DND-41 (cell line): ENCODE data around the gene METTL21A.

Source experiments
- ATAC-seq: fragments of 200-7000 bp; cut with Tn5 transposase; 3 replicates; pipeline ENCODE4 v1.9.1; 2021; ENCODE audit warnings: low read depth; ENCODE audit not compliant: insufficient read depth
- DNase-seq: peaks from one replicate; pipeline ENCODE4 v3.0.0-alpha.2; 2020
- H2AFZ ChIP-seq: 2 replicates; pipeline ENCODE4 v1.6.0; 2012; ENCODE audit warnings: low read depth, low read length
- H3K27ac ChIP-seq: 2 replicates; pipeline ENCODE4 v1.5.1; 2012; ENCODE audit warnings: low read length, inconsistent platforms
- H3K27me3 ChIP-seq: fragments of 200-600 bp; sonication (generic); 2 replicates; pipeline ENCODE4 v1.6.0; 2012; ENCODE audit warnings: low read length, mild to moderate bottlenecking, inconsistent platforms; ENCODE audit not compliant: insufficient read depth, poor library complexity
- H3K36me3 ChIP-seq: 2 replicates; pipeline ENCODE4 v1.5.1; 2012; ENCODE audit warnings: low read length, inconsistent platforms; ENCODE audit not compliant: insufficient read depth
- H3K4me1 ChIP-seq: 2 replicates; pipeline ENCODE4 v1.5.1; 2012; ENCODE audit warnings: mild to moderate bottlenecking, low read length; ENCODE audit not compliant: insufficient read depth
- H3K4me2 ChIP-seq: 2 replicates; pipeline ENCODE4 v1.6.0; 2012; ENCODE audit warnings: mild to moderate bottlenecking, moderate library complexity, low read length, inconsistent platforms; ENCODE audit not compliant: insufficient read depth
- H3K4me3 ChIP-seq, 2 experiments: fragments of 200-600 bp in 1 of 2; shearing (Covaris generic) in 1 of 2; 2 replicates each; pipeline ENCODE4 v1.5.1; 2012 to 2016; ENCODE audit warnings: inconsistent platforms in 2 of 2, low read length in 2 of 2, mild to moderate bottlenecking in 2 of 2, low read depth in 1 of 2, moderate library complexity in 1 of 2
- H3K79me2 ChIP-seq: 2 replicates; pipeline ENCODE4 v1.6.0; 2012; ENCODE audit warnings: low read length, inconsistent platforms; ENCODE audit not compliant: insufficient read depth
- H3K9ac ChIP-seq: 2 replicates; pipeline ENCODE4 v1.6.0; 2012; ENCODE audit warnings: low read depth, mild to moderate bottlenecking, inconsistent platforms, low read length, moderate library complexity
- H3K9me3 ChIP-seq: 2 replicates; pipeline ENCODE4 v1.5.1; 2012; ENCODE audit warnings: low read length, moderate library complexity, mild to moderate bottlenecking, inconsistent platforms; ENCODE audit not compliant: insufficient read depth, severe bottlenecking
- H4K20me1 ChIP-seq: 2 replicates; pipeline ENCODE4 v1.6.0; 2012; ENCODE audit warnings: low read length; ENCODE audit not compliant: insufficient read depth
- EZH2 ChIP-seq: IDR thresholded peaks from 3 replicates; pipeline ENCODE4 v1.6.1; 2012; ENCODE audit warnings: borderline replicate concordance, low read depth, mild to moderate bottlenecking, moderate library complexity, low read length, inconsistent platforms; ENCODE audit not compliant: severe bottlenecking
- TF ChIP-seq, protein P1 (sequence below): IDR thresholded peaks from 2 replicates; pipeline ENCODE4 v1.5.1; 2012; ENCODE audit warnings: borderline replicate concordance, low read length, moderate library complexity, mild to moderate bottlenecking; ENCODE audit not compliant: poor library complexity, severe bottlenecking; ENCODE audit errors: extremely low read depth

Gene METTL21A

DNA sequence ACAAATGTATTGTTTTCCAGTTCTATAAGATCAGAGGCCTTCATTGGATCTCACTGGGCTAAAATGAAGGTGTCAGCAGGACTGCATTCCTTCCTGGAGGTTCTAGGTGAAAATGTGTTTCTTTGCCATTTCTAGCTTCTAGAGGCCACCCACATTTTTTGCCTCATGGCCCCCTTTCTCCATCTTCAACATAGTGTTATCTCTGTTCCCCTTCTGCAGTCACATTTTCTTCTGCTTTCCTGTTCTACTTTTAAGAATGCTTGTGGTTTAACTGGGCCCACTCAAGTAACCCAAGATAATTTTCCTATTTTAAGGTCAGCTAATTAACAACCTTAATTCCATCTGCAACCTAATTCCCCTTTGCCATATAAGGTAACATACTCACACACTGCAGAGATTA lies 36.1 kb downstream of the METTL21A start:
- H3K4me3 ChIP-seq, result no peak overlapping the region
- H3K79me2 ChIP-seq, result peaks cover 18% of the 10 kb centered on the region
- H4K20me1 ChIP-seq, result no peaks in the 10 kb centered on the region
- TF ChIP-seq, protein P1, sequence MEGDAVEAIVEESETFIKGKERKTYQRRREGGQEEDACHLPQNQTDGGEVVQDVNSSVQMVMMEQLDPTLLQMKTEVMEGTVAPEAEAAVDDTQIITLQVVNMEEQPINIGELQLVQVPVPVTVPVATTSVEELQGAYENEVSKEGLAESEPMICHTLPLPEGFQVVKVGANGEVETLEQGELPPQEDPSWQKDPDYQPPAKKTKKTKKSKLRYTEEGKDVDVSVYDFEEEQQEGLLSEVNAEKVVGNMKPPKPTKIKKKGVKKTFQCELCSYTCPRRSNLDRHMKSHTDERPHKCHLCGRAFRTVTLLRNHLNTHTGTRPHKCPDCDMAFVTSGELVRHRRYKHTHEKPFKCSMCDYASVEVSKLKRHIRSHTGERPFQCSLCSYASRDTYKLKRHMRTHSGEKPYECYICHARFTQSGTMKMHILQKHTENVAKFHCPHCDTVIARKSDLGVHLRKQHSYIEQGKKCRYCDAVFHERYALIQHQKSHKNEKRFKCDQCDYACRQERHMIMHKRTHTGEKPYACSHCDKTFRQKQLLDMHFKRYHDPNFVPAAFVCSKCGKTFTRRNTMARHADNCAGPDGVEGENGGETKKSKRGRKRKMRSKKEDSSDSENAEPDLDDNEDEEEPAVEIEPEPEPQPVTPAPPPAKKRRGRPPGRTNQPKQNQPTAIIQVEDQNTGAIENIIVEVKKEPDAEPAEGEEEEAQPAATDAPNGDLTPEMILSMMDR, result no peak
- TF ChIP-seq EZH2, result no peak
- peaks cover 20% of the 10 kb centered on the region for H3K9me3 ChIP-seq
- H3K4me1 ChIP-seq, result no peaks in the 10 kb centered on the region
- H2AFZ ChIP-seq, result no peak overlapping the region
- DNase-seq (no peak), ATAC-seq (no peak)
- H3K27me3 ChIP-seq, result no peaks in the 10 kb centered on the region
- H3K9ac ChIP-seq, result no peak overlapping the region
- no peak overlapping the region for H3K27ac ChIP-seq
- peaks cover 92% of the 10 kb centered on the region for H3K36me3 ChIP-seq
- no peak overlapping the region for H3K4me2 ChIP-seq

DNA sequence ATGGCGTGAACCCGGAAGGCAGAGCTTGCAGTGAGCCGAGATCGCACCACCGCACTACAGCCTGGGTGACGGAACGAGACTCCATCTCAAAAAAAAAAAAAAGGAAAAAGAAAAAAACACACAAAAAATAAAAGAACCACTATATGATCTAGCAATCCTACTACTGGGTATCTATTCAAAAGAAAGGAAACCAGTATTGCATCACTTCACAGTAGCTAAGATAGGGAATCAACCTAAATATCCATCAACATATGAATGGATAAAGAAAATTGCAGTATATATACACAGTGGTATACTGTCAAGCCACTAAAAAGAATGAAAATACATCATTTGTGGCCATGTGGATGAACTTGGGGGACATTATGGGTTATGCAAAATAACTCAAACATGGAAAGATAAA lies 37.9 kb downstream of the METTL21A start:
- no peaks in the 10 kb centered on the region for H3K4me1 ChIP-seq
- no peaks in the 10 kb centered on the region for H3K27me3 ChIP-seq
- no peak overlapping the region for H3K4me2 ChIP-seq
- H3K4me3 ChIP-seq, result no peak overlapping the region
- H4K20me1 ChIP-seq, result no peaks in the 10 kb centered on the region
- peaks cover 20% of the 10 kb centered on the region for H3K9me3 ChIP-seq
- H3K9ac ChIP-seq, result no peak overlapping the region
- H3K27ac ChIP-seq, result no peak overlapping the region
- no peak for ATAC-seq
- H3K36me3 ChIP-seq, result peaks cover 91% of the 10 kb centered on the region
- DNase-seq, result no peak
- peaks cover 20% of the 10 kb centered on the region for H3K79me2 ChIP-seq
- no peak overlapping the region for H2AFZ ChIP-seq
- TF ChIP-seq, protein P1, result no peak
- TF ChIP-seq EZH2, result no peak

DNA sequence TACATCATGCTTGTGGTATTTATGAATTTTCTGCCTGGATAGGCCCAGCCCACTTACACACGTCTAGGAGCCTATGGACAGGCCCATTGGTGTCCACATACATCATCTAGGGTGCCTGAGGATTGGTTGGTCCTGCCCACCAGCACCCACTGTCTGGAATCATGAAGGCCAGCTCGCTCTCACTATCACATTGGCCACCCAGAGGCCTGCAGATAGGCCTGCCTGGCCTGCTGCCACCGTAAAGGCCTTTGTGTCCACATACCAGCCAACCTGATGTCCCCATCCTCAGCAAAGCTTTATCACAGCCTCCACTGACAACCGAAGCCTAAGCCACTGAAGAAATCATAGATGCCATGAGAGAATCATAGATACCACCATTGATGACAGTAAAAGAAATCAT lies 40.2 kb downstream of the METTL21A start:
- Histone ChIP-seq H4K20me1 (no peaks in the 10 kb centered on the region), H3K79me2 (peaks cover 19% of the 10 kb centered on the region), H3K9ac (no peak overlapping the region), H3K4me1 (no peaks in the 10 kb centered on the region), H2AFZ (no peak overlapping the region), H3K4me3 (no peak overlapping the region), H3K4me2 (no peak overlapping the region), H3K36me3 (peaks cover 92% of the 10 kb centered on the region), H3K27me3 (no peaks in the 10 kb centered on the region), H3K9me3 (no peaks in the 10 kb centered on the region), H3K27ac (no peak overlapping the region)
- DNase-seq (no peak), ATAC-seq (no peak)
- TF ChIP-seq, protein P1, result no peak
- no peak for TF ChIP-seq EZH2

DNA sequence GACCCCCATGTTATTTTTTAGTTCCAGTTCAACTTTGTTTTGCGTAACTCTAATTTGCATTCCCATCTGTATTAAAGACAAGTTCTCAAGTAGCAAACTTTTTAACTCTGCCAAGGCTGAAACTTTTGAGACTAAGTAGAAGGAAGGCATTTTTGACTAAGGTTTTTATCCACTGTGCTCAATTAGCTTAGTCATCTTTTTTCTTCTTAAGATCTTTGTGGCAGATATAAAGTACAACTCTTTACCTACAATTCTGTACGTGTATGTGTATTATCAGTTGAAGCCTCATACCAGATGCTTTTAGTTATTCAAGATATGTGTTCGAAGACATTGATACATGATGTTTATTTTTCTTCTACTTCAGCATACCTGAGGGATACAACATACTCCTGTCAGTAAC lies 53.8 kb downstream of the METTL21A start:
- Histone ChIP-seq H3K4me2 (no peak overlapping the region), H2AFZ (no peak overlapping the region), H4K20me1 (no peaks in the 10 kb centered on the region), H3K4me1 (no peaks in the 10 kb centered on the region), H3K79me2 (peaks cover 2% of the 10 kb centered on the region; the same call in 1 of the 2 replicates), H3K9me3 (no peaks in the 10 kb centered on the region), H3K27ac (no peak overlapping the region), H3K9ac (no peak overlapping the region), H3K4me3 (no peak overlapping the region), H3K27me3 (no peaks in the 10 kb centered on the region), H3K36me3 (peaks cover 90% of the 10 kb centered on the region)
- DNase-seq (no peak), ATAC-seq (no peak)
- TF ChIP-seq, protein P1, result no peak
- TF ChIP-seq EZH2, result no peak
